Adrenal gland (tissue), 12 donors: ENCODE results near the gene DENND6B. TPM values are rescaled to one million over a fixed set of nuclear protein-coding genes. Genes with fewer than 3 reads are reported as not detected.

Experiments
- DNase-seq, 7 donors: peaks; one replicate each; pipeline ENCODE4 v3.0.0-alpha.2; 2019 to 2020
- H3K27ac ChIP-seq, 5 donors: fragments of 200-600 bp; sonication (generic) in 4 of 5; 1 replicate in 3 of 5; 2 replicates in 2 of 5; pipeline versions ENCODE4 v1.5.1 to v1.8.0; 2016 to 2020; ENCODE audit warnings: mild to moderate bottlenecking in 1 of 5
- H3K27me3 ChIP-seq: fragments of 200-600 bp; 2 replicates; pipeline ENCODE4 v1.8.0; 2021
- H3K36me3 ChIP-seq, 2 donors: fragments of 200-600 bp; replicated peaks in 1 of 2; 1 replicate in 1 of 2; 2 replicates in 1 of 2; pipeline versions ENCODE4 v1.5.1 to v1.8.0; 2018 to 2022
- H3K4me1 ChIP-seq, 2 donors: fragments of 200-600 bp; replicated peaks in 1 of 2; 1 replicate in 1 of 2; 2 replicates in 1 of 2; pipeline versions ENCODE4 v1.5.1 to v1.8.0; 2018 to 2021
- H3K4me3 ChIP-seq, 4 donors: fragments of 200-600 bp; sonication (generic) in 3 of 4; one replicate each; pipeline ENCODE4 v1.5.1; 2016 to 2018
- H3K9me3 ChIP-seq, 3 donors: fragments of 200-600 bp; sonication (generic) in 1 of 3; replicated peaks in 1 of 3; 1 replicate in 2 of 3; 2 replicates in 1 of 3; pipeline versions ENCODE4 v1.5.1 to v1.8.0; 2016 to 2021
- POLR2A ChIP-seq, 2 donors: fragments of 450-650 bp; IDR thresholded peaks; one replicate each; pipeline ENCODE4 v1.6.1; 2017; ENCODE audit warnings: antibody characterized with exemption in 2 of 2, mild to moderate bottlenecking in 2 of 2, moderate library complexity in 1 of 2
- WGBS, 4 donors: extraction: QIAGEN DNeasy Blood & Tissue Kit in 2 of 4; methylation state at CpG; one replicate each; pipeline versions ENCODE4 v1.1.5 to v1.1.7; 2013 to 2017; 5-methylcytosine and 5-hydroxymethylcytosine counted together
- intact Hi-C, 2 donors: fragments of 100-400 bp; cut with DNase I; formaldehyde crosslinking; loops; one replicate each; pipeline versions ENCODE4 v1.14.1 to v1.15.0; 2022 to 2023
- polyA plus RNA-seq, 3 donors: library from polyadenylated mRNA; stranded (reverse); fragments of 200-250 nt in 2 of 3; fragments of 350-450 nt in 1 of 3; fragmentation: Illumina TruSeq in 1 of 3; extraction: RNeasy Lipid Tissue Mini Kit (QIAGEN cat#74804) in 1 of 3; gene quantifications; one replicate each; pipeline ENCODE4 v1.2.3, GENCODE V29; 2013 to 2014
- total RNA-seq, 9 donors: library from RNA; depleted of rRNA in 4 of 9; stranded (reverse); fragments of >200 nt in 4 of 9; fragments of 120-200 nt in 1 of 9; fragmentation: NEBNext Ultra II Directional in 1 of 9; extraction: Animal tissue kit (Norgen Biotek cat#: 25700) in 1 of 9; gene quantifications; one replicate each; pipeline versions ENCODE4 v1.1.0 to v1.2.4, GENCODE V29; 2013 to 2023
- TF ChIP-seq, protein P1 (sequence below), 6 experiments: fragments of 450-650 bp in 4 of 6; fragments of 200-600 bp in 2 of 6; sonication (generic) in 1 of 6; IDR thresholded peaks; 1 replicate in 5 of 6; 2 replicates in 1 of 6; pipeline versions ENCODE4 v1.5.1 to v1.8.0; 2016 to 2021; ENCODE audit warnings: antibody characterized with exemption in 6 of 6, mild to moderate bottlenecking in 2 of 6, moderate library complexity in 1 of 6
- donor health status: healthy with polysubstance abuse.
- donor health status: Bipolar disorder and iron deficiency.
- donor health status: DM: yes; HTN: yes; CAD: no.
- donor health status: DM: no; HTN: no; CAD: no.
- donor health status: DM: no; HTN: no; CAD: no.
- donor health status: DM: yes; HTN: yes; CAD: no.

Gene DENND6B
- total and polyA plus RNA-seq, 12 donors = 1.8 to 32.7 (median 8.9) TPM

DNA sequence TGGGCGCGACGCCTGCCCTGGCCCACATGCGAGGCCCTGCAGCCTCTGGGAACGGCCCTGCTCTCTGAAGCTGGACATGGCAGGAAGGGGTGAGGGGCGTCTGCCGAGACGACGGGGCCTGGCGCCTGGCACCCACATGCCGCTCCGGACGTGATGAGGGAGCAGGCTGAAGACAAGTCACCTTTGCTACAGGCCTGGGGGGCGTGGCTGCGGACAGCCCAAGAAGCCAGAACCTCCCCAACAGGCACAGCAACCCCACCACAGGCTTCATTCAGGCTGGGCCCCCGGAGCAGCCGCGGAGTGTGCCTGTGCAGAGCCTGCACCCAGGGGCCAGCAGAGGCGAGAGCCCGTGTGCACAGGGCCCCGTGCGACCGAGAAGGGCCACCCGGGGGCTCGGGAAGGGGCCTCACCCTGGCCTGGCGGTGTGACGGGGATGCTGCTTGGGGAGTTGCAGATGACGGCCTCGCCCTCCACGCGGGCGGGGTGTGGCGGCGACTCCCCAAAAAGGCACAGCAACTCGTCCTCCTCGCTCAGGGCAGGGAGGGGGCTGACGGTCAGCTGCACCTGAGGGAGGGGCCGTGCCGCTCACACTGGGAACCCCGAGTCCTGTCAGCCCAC is 40.0 kb downstream of the DENND6B start:
- H3K27me3 ChIP-seq = no peaks in the 10 kb centered on the region
- intact Hi-C loops = no loop called here
- H3K4me3 ChIP-seq = no peak overlapping the region
- H3K9me3 ChIP-seq = no peaks in the 10 kb centered on the region
- 90 to 93% (median 91%) methylated on average over 14 to 40 of the region's 40 CpGs for WGBS, 4 donors
- H3K27ac ChIP-seq = no peak overlapping the region
- peaks cover 0 to 81% of the 10 kb centered on the region in 2 donors for H3K36me3 ChIP-seq
- no peak for TF ChIP-seq POLR2A (IDR thresholded peaks at IDR 0.05)
- TF ChIP-seq, protein P1, sequence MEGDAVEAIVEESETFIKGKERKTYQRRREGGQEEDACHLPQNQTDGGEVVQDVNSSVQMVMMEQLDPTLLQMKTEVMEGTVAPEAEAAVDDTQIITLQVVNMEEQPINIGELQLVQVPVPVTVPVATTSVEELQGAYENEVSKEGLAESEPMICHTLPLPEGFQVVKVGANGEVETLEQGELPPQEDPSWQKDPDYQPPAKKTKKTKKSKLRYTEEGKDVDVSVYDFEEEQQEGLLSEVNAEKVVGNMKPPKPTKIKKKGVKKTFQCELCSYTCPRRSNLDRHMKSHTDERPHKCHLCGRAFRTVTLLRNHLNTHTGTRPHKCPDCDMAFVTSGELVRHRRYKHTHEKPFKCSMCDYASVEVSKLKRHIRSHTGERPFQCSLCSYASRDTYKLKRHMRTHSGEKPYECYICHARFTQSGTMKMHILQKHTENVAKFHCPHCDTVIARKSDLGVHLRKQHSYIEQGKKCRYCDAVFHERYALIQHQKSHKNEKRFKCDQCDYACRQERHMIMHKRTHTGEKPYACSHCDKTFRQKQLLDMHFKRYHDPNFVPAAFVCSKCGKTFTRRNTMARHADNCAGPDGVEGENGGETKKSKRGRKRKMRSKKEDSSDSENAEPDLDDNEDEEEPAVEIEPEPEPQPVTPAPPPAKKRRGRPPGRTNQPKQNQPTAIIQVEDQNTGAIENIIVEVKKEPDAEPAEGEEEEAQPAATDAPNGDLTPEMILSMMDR (IDR thresholded peaks at IDR 0.05) = no peak
- peaks cover 10 to 11% of the 10 kb centered on the region in 2 donors for H3K4me1 ChIP-seq
- no peak for DNase-seq

DNA sequence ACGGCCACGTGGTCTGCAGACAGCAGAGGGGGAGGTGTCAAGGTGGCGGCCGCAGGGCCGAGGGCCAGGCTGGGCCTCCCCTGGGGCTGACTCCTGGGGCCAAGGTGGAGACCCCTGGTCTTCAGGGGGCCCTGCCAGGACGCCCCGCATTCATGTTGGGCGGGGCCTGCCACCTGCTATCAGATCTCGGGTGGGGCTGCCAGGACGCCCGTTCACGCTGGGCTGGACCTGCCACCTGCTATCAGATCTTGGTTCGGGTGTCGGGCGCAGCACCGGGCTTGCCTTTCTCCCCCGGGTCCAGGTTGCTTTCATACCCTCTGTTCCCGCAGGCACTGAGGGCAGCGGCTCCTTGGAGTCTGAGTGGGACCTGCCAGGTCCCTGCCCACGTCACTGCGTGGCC is 40.5 kb downstream of the DENND6B start:
- no peak overlapping the region for H3K27ac ChIP-seq
- intact Hi-C loops = no loop called here
- no peaks in the 10 kb centered on the region for H3K27me3 ChIP-seq
- no peaks in the 10 kb centered on the region for H3K9me3 ChIP-seq
- no peak overlapping the region for H3K4me3 ChIP-seq
- TF ChIP-seq POLR2A (IDR thresholded peaks at IDR 0.05) = no peak
- TF ChIP-seq, protein P1 (IDR thresholded peaks at IDR 0.05) = no peak
- H3K36me3 ChIP-seq = peaks cover 0 to 87% of the 10 kb centered on the region in 2 donors
- H3K4me1 ChIP-seq = peaks cover 10 to 11% of the 10 kb centered on the region in 2 donors
- no peak for DNase-seq
- WGBS, 4 donors = 87 to 100% (median 89%) methylated on average over 1 to 21 of the region's 21 CpGs

DNA sequence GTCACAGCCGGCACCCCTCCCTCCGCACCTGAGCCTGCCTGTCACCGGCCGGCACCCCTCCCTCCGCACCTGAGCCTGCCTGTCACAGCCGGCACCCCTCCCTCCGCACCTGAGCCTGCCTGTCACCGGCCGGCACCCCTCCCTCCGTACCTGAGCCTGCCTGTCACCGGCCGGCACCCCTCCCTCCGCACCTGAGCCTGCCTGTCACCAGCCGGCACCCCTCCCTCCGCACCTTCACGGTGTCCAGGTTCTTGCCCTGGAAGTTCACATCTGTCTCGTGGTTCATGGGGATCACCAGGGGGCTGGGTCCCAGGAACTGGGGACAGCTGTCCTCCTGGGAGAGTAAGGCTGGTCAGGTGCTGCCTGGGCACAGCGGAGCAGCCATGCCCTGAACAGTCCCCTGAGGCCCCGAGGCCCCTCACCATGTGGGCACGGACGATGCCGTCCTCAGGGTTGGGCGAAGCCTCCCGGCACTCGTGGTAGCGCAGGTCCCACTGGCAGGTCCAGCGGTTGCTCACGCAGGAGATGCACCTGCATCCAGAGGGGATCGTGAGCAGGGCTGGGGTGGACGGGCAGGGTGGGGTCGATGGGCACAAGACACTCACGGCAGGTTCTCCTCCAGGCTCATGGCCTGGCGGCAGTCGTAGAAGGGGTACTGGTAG is 41.1 kb downstream of the DENND6B start:
- Histone ChIP-seq H3K36me3 (peaks cover 0 to 92% of the 10 kb centered on the region in 2 donors), H3K9me3 (no peaks in the 10 kb centered on the region), H3K4me1 (peaks cover 10 to 11% of the 10 kb centered on the region in 2 donors), H3K4me3 (no peak overlapping the region), H3K27me3 (no peaks in the 10 kb centered on the region), H3K27ac (peak overlapping the region in 1 of 5 donors; percentile 16)
- no peak for DNase-seq
- 86 to 97% (median 92%) methylated on average over 6 to 29 of the region's 34 CpGs for WGBS, 4 donors
- TF ChIP-seq, protein P1 (IDR thresholded peaks at IDR 0.05) = no peak
- no peak for TF ChIP-seq POLR2A (IDR thresholded peaks at IDR 0.05)
- intact Hi-C loops = no loop called here

DNA sequence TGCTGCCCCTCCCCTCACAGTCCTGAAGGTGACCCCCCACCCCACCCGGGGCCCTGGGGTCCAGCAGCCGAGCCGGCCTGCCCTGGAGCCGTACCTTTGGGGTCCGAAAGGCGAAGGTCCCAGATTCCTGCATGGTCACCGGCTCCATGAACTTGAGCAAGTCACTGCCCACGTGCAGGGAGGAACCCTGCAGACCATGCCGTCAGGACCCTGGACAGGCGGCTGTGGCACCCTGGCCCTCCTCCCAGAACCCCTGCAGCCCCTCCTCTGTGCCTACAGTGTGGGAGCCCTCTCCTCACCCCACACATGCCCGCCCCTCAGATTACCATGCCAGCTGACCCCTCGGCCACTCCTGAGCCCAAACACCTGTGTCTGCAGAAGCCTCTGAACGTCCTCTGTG is 42.3 kb downstream of the DENND6B start:
- H3K27ac ChIP-seq = no peak overlapping the region
- WGBS, 4 donors = 72 to 93% (median 89%) methylated on average over 3 to 13 of the region's 13 CpGs
- H3K4me3 ChIP-seq = no peak overlapping the region
- TF ChIP-seq, protein P1 (IDR thresholded peaks at IDR 0.05) = no peak
- TF ChIP-seq POLR2A (IDR thresholded peaks at IDR 0.05) = no peak
- peaks cover 0 to 93% of the 10 kb centered on the region in 2 donors for H3K36me3 ChIP-seq
- DNase-seq = no peak
- H3K4me1 ChIP-seq = peaks cover 10 to 11% of the 10 kb centered on the region in 2 donors
- no peaks in the 10 kb centered on the region for H3K27me3 ChIP-seq
- H3K9me3 ChIP-seq = no peaks in the 10 kb centered on the region
- intact Hi-C loops = no loop called here
